Daoy (cell line): Measurements from ENCODE around the gene NTN3. TPM values are rescaled to one million over a fixed set of nuclear protein-coding genes. Genes with fewer than 3 reads are reported as not detected.

ENCODE experiments used
- DNase-seq: peaks from one replicate; pipeline ENCODE4 v3.0.0-alpha.2; 2015; ENCODE audit warnings: low read depth
- total RNA-seq: library from RNA; depleted of rRNA; stranded (reverse); fragments of >200 nt; shearing (Covaris generic); gene quantifications from 2 replicates; pipeline ENCODE4 v1.2.3, GENCODE V29; 2014

The NTN3 gene
- total RNA-seq, 1 experiment from 2014 or later = not detected

- DNase-seq = peak; percentile 51
These were observed 26.1 kb downstream of the NTN3 start for GRCh38 chr16:2497116-2497630.

- DNase-seq = no peak
These were observed 26.8 kb downstream of the NTN3 start for GRCh38 chr16:2497695-2498484.

- DNase-seq = no peak
These were observed 27.6 kb downstream of the NTN3 start for GRCh38 chr16:2498531-2499253.

DNA sequence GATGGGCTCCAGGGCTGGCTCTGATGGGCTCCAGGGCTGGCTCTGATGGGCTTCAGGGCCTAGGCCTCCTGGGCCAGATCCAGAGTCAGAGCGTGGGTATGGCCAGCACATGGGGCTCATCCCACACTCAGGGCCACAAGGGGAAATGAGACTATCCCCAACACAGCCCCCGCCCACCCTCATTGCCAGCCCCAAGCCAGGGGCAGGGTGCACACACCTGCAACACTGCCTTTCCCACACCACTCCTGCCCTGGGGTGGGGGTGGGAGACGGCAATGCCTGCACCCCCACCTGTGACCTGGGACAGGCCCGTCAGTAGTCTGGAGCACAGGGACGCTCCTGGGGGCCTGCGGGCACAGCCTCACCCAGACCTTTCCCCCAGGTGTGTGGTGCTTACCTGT is 28.4 kb downstream of the NTN3 start:
- DNase-seq = no peak

DNA sequence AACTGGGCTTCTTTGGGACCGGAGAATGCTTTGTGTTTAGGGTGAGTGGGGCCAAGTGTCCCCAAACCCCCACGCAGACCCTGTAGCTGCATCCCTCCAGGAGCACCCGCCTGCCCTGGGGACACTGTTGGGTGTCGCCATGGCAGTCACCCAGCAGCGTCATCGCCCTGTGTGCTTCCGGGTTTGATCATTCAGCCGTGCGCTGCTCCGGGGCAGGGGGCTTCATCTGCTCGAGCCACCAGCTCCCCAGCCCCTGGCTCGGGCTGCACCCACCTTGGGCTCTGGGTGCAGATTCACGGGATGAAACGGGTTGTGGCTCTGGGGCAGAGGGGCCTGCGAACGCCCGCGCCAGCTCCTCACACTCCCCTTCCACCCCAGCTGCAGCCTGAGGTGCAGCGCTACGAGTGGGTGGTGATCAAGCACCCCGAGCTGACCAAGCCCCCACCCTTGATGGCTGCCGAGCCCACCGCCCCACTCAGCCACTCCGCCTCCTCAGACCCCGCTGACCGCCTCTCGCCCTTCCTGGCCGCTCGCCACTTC is 28.9 kb downstream of the NTN3 start:
- DNase-seq = no peak

GRCh38 chr16:2500430-2500917 is 29.4 kb downstream of the NTN3 start:
- DNase-seq = no peak

- peak; percentile 82 for DNase-seq
These were observed 30.0 kb downstream of the NTN3 start for GRCh38 chr16:2500918-2501750.

GRCh38 chr16:2501946-2502895 is 31.1 kb downstream of the NTN3 start:
- DNase-seq = no peak

GRCh38 chr16:2505695-2506094 is 34.6 kb downstream of the NTN3 start:
- no peak for DNase-seq

- no peak for DNase-seq
These were observed 36.1 kb downstream of the NTN3 start for GRCh38 chr16:2507052-2507659.

DNA sequence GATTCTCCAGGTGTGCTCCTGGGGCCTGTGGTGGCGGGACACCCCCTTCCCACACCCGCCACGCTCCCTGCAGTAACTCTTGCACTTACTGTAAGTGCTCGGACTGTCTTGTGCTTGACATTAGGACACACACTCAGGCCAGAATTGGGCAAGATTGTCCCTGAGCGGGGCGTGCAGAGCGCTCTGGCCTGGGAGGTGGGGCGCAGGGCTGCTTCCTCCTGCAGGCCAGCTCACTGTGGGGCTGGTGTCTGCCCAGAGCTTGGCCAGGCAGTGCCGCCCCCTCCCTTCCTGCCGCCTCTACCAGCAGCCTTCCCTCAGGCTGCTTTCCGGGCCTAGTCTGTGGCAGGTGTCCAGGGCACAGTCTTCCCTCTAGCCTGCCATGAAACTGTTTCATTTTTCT is 36.6 kb downstream of the NTN3 start:
- no peak for DNase-seq

DNA sequence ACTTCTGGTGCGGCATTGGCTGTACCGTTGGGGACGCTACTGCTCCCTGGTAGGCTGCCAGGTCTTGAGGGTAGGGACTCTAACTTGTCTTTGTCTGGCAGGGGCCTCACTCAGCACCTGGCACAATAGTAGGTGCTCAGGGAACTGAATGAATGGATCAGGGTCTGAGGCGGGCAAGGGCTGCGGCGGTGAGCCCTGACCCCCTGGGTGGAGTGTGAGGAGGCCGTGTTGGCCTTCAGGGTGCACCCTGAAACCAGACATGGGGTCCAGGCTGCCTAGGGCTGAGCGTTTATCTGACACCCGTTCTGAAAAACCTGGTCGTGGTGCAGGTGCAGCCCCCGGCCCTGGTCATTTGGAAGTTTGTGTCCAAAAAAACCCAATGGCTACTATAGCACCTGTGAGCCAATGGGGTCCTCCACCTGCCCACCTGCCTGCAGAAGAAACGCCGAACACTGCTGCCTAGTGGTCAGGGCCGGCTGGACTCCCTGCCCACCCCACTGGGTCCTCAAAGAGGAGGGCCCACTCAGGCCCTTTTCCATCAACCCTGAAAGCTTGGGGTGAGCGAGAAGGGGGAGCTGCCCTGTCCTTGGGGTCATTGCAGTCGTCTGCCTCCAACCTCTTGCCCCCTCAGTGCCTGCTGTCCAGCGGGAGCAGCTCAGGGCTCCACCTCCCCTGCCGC is 37.8 kb downstream of the NTN3 start:
- no peak for DNase-seq

DNA sequence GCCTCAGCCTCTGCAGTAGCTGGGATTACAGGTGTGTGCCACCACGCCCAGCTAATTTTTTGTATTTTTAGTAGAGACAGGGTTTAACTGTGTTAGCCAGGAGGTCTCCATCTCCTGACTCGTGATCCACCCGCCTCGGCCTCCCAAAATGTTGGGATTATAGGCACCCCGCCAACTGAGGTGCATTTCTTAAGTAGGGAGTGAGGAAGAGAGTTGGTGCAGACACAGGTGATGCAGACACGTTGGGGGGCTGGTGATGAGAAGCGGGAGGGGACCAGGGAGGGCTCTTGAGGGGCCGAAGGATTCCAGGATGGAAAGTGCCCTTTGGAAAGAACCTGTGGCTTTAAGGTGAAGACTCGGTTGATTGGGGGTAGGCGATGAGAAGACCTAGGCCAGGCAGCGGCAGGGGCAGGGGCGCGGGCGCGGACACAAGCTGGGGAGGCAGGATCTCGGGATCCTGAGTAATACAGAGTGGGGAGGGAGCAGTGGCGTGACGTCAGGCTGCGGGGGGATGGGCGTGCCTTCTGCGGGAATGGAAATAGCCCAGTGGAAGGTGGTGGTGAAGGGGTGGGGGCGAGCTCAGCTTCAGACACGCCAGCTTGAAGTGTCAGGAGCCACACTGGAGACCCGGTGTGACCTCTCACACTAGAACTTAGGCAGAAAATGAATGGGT is 40.2 kb downstream of the NTN3 start:
- DNase-seq = peak; percentile 56

- no peak for DNase-seq
These were observed 41.1 kb downstream of the NTN3 start for GRCh38 chr16:2511996-2512734.

- DNase-seq = no peak
These were observed 41.8 kb downstream of the NTN3 start for GRCh38 chr16:2512735-2513404.

GRCh38 chr16:2513405-2514332 is 42.6 kb downstream of the NTN3 start, which contains the start of gene ATP6V0C:
ATP6V0C (plus strand) TSS chr16:2513952; CDS start chr16:2514104, 152 bp downstream.
- peak; percentile 88 for DNase-seq
